ENCODE results near the gene LUZP1. TPM values are rescaled to one million over a fixed set of nuclear protein-coding genes. Genes with fewer than 3 reads are reported as not detected.

LUZP1 gene
- total RNA-seq, 2 donors from 2014 or later = 11.9 to 16.3 TPM

DNA sequence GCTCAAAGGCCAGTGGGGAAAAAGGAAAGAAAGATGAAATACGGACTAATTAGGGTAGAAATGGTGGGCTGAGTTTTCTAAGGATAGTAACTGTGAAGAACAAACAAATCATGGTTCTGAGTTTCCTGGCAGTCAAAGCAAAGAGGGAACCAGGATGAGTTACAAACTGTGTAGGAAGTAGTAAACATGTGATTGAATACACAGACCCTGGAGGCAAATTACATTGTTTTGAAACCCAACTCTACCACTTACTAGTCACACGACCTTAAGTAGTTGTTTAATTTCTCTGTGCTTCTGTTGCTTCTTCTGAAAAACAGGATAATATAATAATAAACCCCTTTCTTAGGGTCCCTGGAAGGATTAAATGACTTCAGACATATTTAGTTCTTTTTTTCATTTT lies 11.2 kb upstream of the LUZP1 start:
- no peak for ATAC-seq (replicated peaks in 1 of 2)
- Mint-ChIP-seq H3K27ac (no peak overlapping the region), H3K36me3 (ENCODE audit: insufficient read depth in 2 of 2) (no peaks in the 10 kb centered on the region), H3K27me3 (ENCODE audit: low read depth) (peaks cover 51% of the 10 kb centered on the region), H3K4me1 (ENCODE audit: low read depth) (peaks cover 20% of the 10 kb centered on the region), H3K4me3 (no peak overlapping the region), H3K9me3 (no peaks in the 10 kb centered on the region)
- no peak for DNase-seq

- peak overlapping the region in 1 of 2 donors; percentile 37 for H3K4me3 Mint-ChIP-seq
- no peak overlapping the region for H3K27ac Mint-ChIP-seq
Measured at GRCh38 chr1:23178950-23179349, 10.3 kb upstream of the LUZP1 start.

DNA sequence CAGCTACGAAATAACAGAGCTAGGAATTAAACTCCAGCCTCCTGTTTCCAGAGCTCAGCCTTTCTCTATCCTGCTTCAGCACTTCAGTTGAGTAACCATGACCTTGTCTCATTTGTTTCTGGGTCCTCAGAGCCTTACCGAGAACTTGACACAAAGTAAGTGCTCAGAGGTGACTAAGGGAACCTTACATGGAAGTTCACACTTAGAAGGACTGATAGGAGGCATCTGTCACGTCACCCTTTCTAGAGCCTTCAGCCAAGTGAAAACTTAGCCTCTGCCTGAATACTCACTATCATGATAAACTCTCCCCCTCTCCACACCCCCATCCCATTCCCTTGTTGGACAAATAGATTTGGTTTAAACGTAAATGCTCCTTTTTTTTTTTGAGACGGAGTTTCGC lies 9.8 kb upstream of the LUZP1 start:
- Mint-ChIP-seq H3K36me3 (ENCODE audit: insufficient read depth in 2 of 2) (no peaks in the 10 kb centered on the region), H3K27ac (no peak overlapping the region), H3K9me3 (peaks cover 0 to 2% of the 10 kb centered on the region in 2 donors), H3K27me3 (ENCODE audit: low read depth) (peaks cover 44% of the 10 kb centered on the region), H3K4me1 (ENCODE audit: low read depth) (peaks cover 19% of the 10 kb centered on the region), H3K4me3 (peak overlapping the region; percentile 76 to 80)
- DNase-seq (no peak), ATAC-seq (replicated peaks in 1 of 2) (no peak)

More at GRCh38 chr1:23178950-23179349, 10.3 kb upstream of the LUZP1 start:
- H3K36me3 Mint-ChIP-seq (ENCODE audit: insufficient read depth in 2 of 2) = no peaks in the 10 kb centered on the region
- peaks cover 50% of the 10 kb centered on the region for H3K27me3 Mint-ChIP-seq (ENCODE audit: low read depth)
- no peak for ATAC-seq (replicated peaks in 1 of 2)
- H3K9me3 Mint-ChIP-seq = peaks cover 0 to 2% of the 10 kb centered on the region in 2 donors
- DNase-seq = no peak
- H3K4me1 Mint-ChIP-seq (ENCODE audit: low read depth) = peaks cover 21% of the 10 kb centered on the region

DNA sequence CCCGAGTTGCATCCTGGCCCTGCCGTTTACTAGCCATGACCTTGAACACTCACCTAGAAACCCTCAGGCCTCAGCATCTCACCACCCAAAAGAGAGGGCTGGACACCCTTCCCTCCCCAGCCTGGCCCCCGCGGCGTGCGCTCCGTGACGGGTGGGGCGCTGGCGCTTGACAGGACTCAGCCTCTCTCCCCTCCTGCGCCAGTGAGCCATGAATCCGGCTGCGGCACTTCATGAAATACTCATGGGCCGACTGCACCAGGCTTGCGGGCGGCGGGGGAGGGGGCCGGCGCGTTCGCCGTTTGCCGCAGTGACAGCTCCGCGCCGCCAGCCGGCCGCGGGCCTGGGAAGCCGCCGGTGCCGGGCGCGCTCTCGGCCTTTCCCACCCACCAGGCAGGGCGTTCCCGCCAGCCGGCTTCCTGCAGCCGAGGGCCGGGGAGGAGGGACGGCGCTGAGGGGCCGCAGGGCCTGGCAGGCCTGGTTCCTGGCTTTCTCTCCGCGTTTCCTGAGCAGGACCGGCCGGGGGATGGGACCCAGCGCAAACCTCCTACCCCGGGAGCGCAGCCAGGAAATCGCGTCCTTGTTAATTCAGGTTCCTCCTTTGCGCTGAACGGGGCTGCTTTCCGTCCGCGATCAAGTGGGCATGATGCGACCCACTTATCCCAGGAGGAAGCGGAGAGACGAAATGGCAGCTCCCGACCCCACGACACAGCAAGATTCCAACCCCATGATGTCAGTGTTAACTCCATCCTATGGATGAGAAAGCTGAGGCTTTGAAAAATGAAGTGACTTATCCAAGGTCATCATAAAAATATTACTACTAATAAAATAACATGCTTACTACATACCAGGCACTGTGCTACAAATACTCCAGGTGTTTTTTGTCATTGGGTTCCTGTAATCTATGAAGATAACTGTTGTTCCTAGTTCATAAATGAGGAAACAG lies 9.1 kb upstream of the LUZP1 start:
- DNase-seq (peak; percentile 68 to 69), ATAC-seq (replicated peaks in 1 of 2) (peak; percentile 85 to 86)
- Mint-ChIP-seq H3K36me3 (ENCODE audit: insufficient read depth in 2 of 2) (no peaks in the 10 kb centered on the region), H3K4me1 (ENCODE audit: low read depth) (peaks cover 19% of the 10 kb centered on the region), H3K27ac (no peak overlapping the region), H3K9me3 (peaks cover 0 to 2% of the 10 kb centered on the region in 2 donors), H3K27me3 (ENCODE audit: low read depth) (peaks cover 43% of the 10 kb centered on the region), H3K4me3 (peak overlapping the region; percentile 80)

DNA sequence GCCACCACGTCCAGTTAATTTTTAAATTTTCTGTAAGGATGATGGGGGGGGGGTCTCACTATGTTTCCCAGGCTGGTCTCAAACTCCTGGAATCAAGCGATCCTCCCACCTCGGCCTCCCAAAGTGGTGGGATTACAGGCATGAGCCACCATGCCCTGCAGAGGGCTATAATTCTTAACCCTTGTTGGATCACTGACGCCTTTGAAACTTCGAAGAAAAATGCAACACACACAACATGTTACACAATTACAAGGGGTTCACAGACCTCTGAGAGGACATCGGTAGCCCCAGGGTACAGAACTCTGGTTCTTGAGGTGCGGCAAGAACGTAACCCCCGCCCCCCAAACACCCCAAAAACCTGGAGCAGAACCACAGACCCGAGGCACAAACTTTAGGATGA lies 8.4 kb upstream of the LUZP1 start:
- Mint-ChIP-seq H3K4me1 (ENCODE audit: low read depth) (peaks cover 19% of the 10 kb centered on the region), H3K27me3 (ENCODE audit: low read depth) (peaks cover 43% of the 10 kb centered on the region), H3K36me3 (ENCODE audit: insufficient read depth in 2 of 2) (no peaks in the 10 kb centered on the region), H3K9me3 (peaks cover 0 to 2% of the 10 kb centered on the region in 2 donors), H3K4me3 (peak overlapping the region; percentile 80), H3K27ac (no peak overlapping the region)
- no peak for DNase-seq
- ATAC-seq (replicated peaks in 1 of 2) = no peak

DNA sequence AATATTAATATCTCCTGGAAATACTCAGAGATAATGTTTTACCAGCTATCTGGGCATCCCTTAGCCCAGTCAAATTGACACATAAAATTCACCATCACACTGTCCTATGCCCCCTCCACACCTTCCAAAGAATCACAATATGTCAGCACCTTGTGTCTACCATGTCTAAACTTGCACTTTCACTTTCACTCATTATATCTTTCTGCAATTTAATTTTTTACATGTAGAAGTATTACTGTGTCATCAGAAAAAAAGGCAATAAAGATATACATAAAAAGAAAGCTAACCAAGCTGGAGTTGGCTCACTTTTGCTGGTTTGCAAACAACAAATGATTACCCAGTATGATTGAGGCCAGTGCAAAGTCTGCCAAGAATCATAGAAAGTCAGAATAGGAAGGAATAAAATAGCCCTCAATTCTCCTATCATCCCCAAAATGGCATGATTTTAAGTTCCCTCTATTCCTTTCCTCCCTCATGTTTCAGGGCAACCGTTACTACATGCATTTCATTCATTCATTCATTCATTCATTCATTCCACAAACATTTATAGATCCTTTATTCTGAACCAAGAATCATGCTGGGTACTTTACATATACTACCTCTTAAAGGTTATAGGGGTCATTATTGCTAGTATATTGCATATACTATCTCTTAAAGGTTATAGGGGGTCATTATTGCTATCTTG lies 5.9 kb upstream of the LUZP1 start:
- Mint-ChIP-seq H3K27me3 (ENCODE audit: low read depth) (peaks cover 30% of the 10 kb centered on the region), H3K27ac (no peak overlapping the region), H3K36me3 (ENCODE audit: insufficient read depth in 2 of 2) (no peaks in the 10 kb centered on the region), H3K4me1 (ENCODE audit: low read depth) (peaks cover 25% of the 10 kb centered on the region), H3K4me3 (no peak overlapping the region), H3K9me3 (peaks cover 0 to 2% of the 10 kb centered on the region in 2 donors)
- ATAC-seq (replicated peaks in 1 of 2) = peak; percentile 30 to 34
- DNase-seq = no peak

DNA sequence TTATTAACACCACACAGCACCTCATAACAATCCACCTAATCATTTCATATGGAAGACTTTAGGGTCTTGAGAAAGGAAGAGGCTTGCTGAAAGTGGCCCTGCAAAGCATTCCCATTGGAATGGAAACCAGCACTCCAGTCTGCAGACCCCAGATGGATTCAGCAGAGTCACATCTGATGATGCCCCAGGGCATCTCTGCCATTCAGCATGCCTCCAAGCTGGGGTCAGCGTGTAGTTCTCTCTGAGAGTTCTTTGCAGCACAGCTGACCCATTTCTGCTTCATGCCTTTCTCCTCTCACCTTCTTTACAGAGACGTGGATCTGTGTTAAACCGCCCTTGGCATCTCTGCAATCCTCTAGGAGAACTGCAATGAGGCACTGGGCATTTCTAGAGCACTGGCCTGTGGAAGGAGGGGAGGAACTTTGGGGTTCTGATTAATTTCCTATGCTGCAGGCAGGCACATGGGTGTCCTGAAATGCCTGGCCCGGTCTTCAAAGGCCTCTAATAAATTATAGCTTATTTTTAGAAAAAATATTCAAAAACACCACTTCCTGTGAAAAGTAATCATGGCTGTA lies 2.6 kb upstream of the LUZP1 start:
- peaks cover 33% of the 10 kb centered on the region for H3K4me1 Mint-ChIP-seq (ENCODE audit: low read depth)
- H3K36me3 Mint-ChIP-seq (ENCODE audit: insufficient read depth in 2 of 2) = peaks cover 1 to 3% of the 10 kb centered on the region in 2 donors
- no peak for DNase-seq
- no peak overlapping the region for H3K4me3 Mint-ChIP-seq
- ATAC-seq (replicated peaks in 1 of 2) = no peak
- peaks cover 6% of the 10 kb centered on the region for H3K27me3 Mint-ChIP-seq (ENCODE audit: low read depth)
- H3K27ac Mint-ChIP-seq = no peak overlapping the region
- H3K9me3 Mint-ChIP-seq = peaks cover 0 to 2% of the 10 kb centered on the region in 2 donors

- Mint-ChIP-seq H3K27ac (no peak overlapping the region), H3K36me3 (ENCODE audit: insufficient read depth in 2 of 2) (peaks cover 1 to 3% of the 10 kb centered on the region in 2 donors), H3K4me3 (peak overlapping the region; percentile 57 to 96), H3K9me3 (peaks cover 0 to 2% of the 10 kb centered on the region in 2 donors), H3K27me3 (ENCODE audit: low read depth) (no peaks in the 10 kb centered on the region), H3K4me1 (ENCODE audit: low read depth) (peaks cover 40% of the 10 kb centered on the region)
- peak in 1 of 2 donors; percentile 29 for ATAC-seq (replicated peaks in 1 of 2)
- DNase-seq = peak in 1 of 2 donors; percentile 14
Measured at GRCh38 chr1:23169727-23170335, 1.2 kb upstream of the LUZP1 start.

GRCh38 chr1:23169195-23169575 lies 529 bp upstream of the LUZP1 start:
- Mint-ChIP-seq H3K4me3 (peak overlapping the region; percentile 96 to 97), H3K27ac (peak overlapping the region; percentile 80), H3K36me3 (ENCODE audit: insufficient read depth in 2 of 2) (peaks cover 1 to 3% of the 10 kb centered on the region in 2 donors), H3K9me3 (no peaks in the 10 kb centered on the region), H3K4me1 (ENCODE audit: low read depth) (peaks cover 34% of the 10 kb centered on the region), H3K27me3 (ENCODE audit: low read depth) (no peaks in the 10 kb centered on the region)
- ATAC-seq (replicated peaks in 1 of 2) (no peak), DNase-seq (no peak)

DNA sequence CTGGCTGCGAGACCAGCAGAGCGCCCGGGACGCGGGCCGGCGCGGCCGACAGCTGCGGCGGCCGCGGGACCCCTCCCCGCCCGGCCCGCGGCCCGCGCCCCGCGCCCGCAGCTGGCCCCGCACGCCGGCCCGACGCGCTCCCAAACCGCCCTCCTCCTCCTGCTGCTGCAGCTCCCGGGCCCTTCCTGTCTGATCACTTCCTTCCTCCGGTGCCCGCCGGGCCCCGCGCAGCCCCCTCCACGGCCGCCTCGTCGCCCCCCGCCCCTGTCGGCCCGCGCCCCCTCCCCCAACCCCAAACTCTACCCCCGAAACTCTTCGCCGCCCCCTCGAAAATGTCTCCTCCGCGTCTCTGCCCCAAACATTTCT lies 594 bp downstream of the LUZP1 start:
- H3K36me3 Mint-ChIP-seq (ENCODE audit: insufficient read depth in 2 of 2) = peaks cover 1 to 3% of the 10 kb centered on the region in 2 donors
- peaks cover 42% of the 10 kb centered on the region for H3K4me1 Mint-ChIP-seq (ENCODE audit: low read depth)
- H3K27me3 Mint-ChIP-seq (ENCODE audit: low read depth) = no peaks in the 10 kb centered on the region
- H3K27ac Mint-ChIP-seq = peak overlapping the region; percentile 88
- H3K4me3 Mint-ChIP-seq = peak overlapping the region; percentile 96 to 97
- no peaks in the 10 kb centered on the region for H3K9me3 Mint-ChIP-seq
- DNase-seq (peak; percentile 47 to 53), ATAC-seq (replicated peaks in 1 of 2) (peak; percentile 61 to 79)

DNA sequence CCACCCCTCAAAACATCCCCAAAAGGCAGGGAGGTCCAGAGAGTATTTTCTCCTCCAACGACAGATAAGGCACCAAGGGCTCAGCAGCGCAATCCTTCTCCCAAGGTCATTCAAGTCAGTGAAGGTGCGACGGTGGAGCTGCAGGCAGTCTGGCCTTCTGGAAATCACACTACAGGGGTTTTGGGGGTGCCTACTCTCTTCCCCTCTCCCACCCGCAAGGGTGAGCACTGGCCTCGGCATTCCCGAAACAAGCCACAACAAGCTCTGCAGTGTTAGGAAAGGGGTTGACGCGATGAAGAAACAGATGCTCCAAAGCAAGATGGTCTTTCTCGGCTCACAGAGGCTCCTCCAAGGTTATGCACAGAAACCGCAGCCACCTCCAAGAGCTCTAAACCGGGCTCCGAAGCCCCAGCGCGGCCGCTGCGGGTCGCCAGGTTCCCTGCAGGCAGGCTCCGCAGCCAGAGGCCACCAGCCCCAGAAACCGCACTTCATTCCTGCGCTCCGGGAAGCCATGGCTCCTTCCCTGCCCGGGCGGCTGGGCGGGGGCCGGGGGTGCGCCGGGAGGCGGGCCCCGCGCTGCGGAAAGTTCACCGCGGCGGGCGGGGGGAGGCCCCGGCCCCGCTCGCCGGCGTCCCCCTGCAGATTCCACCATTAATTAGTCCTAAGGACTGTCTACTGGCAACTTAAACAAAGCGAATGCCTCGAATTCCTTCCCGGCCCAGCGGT lies 1.1 kb downstream of the LUZP1 start:
- H3K27me3 Mint-ChIP-seq (ENCODE audit: low read depth) = no peaks in the 10 kb centered on the region
- DNase-seq (peak; percentile 40 to 47), ATAC-seq (replicated peaks in 1 of 2) (peak; percentile 30 to 34)
- no peak overlapping the region for H3K27ac Mint-ChIP-seq
- H3K4me3 Mint-ChIP-seq = peak overlapping the region; percentile 96 to 97
- peaks cover 1 to 3% of the 10 kb centered on the region in 2 donors for H3K36me3 Mint-ChIP-seq (ENCODE audit: insufficient read depth in 2 of 2)
- H3K9me3 Mint-ChIP-seq = no peaks in the 10 kb centered on the region
- peaks cover 42% of the 10 kb centered on the region for H3K4me1 Mint-ChIP-seq (ENCODE audit: low read depth)

DNA sequence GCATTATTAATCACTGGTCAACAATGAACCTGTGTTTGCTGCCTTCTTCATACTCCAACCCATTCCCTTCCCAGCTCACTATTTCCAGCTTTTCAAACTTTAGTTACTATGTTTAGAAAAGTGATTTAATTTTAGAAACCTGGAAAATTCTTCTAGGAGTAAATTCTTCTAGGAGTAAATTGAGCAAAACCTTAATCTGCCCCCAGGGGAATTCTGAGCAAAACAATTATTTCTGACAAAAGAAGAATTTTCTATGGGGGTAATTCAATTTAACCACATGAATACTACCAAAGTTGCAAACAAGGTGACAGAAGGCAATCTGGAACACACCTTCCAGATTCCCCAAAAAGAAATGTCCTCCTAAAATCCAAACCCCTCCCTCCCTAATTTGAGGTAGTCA lies 1.8 kb downstream of the LUZP1 start:
- H3K27me3 Mint-ChIP-seq (ENCODE audit: low read depth) = no peaks in the 10 kb centered on the region
- H3K27ac Mint-ChIP-seq = no peak overlapping the region
- H3K9me3 Mint-ChIP-seq = no peaks in the 10 kb centered on the region
- H3K36me3 Mint-ChIP-seq (ENCODE audit: insufficient read depth in 2 of 2) = peaks cover 1 to 3% of the 10 kb centered on the region in 2 donors
- peak overlapping the region; percentile 80 to 83 for H3K4me3 Mint-ChIP-seq
- DNase-seq (no peak), ATAC-seq (replicated peaks in 1 of 2) (no peak)
- H3K4me1 Mint-ChIP-seq (ENCODE audit: low read depth) = peaks cover 42% of the 10 kb centered on the region
